Erythroblast (primary cell): ENCODE data around the gene MOB1A.

ENCODE experiments used
- GATA1 ChIP-seq: IDR thresholded peaks from 2 replicates; pipeline ENCODE4 v1.6.1; 2011; ENCODE audit warnings: low read depth, mild to moderate bottlenecking, control low read depth, low read length, moderate library complexity
- POLR2A ChIP-seq: IDR thresholded peaks from 2 replicates; pipeline ENCODE4 v1.6.1; 2011; ENCODE audit warnings: mild to moderate bottlenecking, low read length

DNA sequence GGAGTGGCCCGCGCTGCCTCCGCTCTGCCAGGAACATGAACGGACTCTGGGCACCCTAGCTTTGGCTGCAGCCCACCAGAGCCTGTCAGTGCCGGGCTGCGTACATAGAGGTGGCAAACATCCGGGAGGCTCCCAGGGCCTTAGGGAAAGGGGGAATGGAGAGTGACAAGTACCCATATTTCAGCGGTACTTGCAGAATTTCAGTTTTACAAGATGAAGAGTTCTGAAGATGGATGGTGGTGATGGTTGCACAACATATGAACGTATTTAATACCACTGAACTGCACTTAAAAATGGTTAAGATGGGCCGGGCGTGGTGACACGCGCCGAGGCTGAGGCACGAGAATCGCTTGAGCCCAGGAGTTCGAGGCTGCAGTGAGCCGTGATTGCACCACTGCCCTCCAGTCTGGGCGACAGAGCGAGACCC, 20.6 kb upstream of the MOB1A start:
- TF ChIP-seq POLR2A (no peak), GATA1 (no peak)
